GM19193 (cell line): ENCODE data around the gene CITED2.

Experiments
- POLR2A ChIP-seq: IDR thresholded peaks from 4 replicates; pipeline ENCODE4 v1.6.1; 2011; ENCODE audit not compliant: insufficient read depth, insufficient read length; ENCODE audit errors: extremely low read depth

Gene CITED2

DNA sequence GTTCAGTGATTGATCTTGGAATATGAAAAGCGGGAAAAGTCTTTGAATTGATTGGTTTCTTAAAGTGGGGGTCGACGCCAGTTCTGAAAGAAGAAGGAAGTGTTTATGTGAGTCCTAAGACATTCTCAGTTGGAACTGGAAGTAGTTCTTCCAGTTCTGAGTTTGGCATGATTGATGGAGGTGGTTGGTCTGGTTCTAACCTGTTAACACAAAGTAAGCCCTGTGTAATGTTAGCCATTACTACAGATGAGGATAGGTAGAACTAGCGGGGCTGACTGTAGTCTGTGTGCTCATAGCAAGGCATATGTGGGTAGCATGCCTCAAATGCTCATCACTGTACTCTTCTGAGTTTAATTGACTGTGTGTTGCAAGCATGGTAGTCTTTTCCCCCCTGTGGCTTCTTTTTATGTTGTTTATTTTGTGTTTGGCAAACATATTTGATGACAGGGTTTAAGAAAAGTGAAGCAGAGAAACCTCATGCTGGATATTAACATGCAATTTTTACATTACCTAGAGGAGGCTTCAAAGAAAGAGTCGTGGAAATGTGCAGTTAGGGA is 24.9 kb downstream of the CITED2 start:
- no peak for TF ChIP-seq POLR2A

DNA sequence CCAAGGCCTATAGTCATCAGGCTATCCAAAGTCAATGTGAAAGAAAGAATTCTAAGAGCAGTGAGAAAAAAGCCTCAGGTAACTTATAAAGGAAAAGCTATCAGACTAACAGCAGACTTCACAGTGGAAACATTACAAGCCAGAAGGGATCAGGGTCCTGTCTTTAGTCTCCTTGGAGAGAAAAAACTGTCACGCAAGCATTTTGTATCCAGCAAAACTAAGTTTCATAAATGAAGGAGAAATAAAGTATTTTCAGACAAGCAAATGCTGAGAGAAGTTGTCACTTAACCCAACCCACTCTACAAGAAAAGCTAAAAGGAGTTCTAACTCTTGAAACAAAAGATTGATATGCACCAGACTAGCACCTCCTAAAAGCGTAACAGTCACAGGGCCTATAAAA is 28.1 kb downstream of the CITED2 start:
- TF ChIP-seq POLR2A, result no peak

DNA sequence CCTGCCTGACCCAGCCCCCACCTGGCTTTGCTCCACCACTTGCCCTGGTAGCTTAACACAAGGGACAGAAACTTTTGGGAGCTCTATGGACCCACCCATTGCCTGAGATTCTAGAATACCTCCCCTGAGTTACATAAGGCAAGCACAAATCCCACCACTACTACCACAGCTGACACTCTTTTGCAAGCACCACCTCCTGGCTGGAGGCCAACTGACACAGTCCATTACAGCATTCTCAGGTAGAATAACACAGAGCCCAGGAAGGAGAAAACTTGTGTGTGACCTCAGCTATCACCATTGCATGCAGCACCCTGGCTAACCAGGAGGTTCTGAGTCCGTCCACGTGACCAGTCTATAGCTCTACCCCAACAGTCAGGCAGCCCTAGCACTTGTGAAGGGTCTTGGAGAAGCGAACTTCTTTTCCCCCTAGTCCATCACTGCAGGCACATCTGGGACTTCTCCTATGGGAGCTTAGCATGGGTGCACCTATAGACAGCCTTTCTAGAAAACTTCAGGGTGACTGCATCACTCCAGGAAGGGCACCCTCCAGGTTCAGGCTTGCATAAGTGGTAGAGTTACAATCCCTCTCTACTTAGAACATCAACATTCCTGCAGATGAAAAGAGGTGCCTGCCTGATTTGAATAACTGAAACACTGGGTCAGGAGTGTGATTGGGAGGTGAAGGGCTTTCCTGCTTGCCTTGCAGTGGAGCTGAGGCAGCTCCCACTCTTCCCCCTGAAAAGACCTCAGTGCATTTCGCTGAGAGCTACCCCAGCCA is 30.1 kb downstream of the CITED2 start:
- no peak for TF ChIP-seq POLR2A

DNA sequence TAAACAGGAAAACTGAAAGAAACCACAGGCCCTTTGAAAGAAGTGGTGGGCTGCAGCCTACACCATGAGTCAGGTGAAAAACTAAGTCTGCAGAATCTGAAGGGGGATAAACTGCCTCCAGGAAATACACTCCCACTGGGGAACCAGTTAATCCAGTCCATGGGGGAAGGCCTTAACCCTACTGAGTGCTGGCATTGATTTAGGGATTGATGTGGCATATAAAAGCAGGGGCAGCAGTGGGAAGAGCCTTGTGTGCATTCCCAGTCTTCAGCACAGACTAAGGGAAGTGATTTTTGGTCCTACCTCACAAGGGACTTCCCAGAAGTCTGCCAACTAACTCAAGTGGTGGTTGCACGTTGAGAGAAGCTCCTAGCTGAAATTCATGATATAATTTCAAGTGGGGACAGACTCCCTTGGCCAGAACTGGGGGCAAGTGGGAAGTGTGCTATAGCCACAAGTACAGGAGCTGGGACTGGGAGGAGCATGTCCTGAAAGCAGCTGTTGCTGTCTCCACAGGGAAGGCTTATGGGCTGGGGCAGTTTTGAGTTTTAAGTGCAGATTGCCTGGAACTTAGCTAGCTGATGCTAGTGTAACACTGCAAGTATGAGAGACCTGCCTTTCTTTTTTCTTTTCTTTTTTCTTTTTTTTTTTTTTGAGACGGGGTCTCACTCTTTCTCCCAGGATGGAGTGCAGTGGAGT is 31.2 kb downstream of the CITED2 start:
- TF ChIP-seq POLR2A, result no peak

DNA sequence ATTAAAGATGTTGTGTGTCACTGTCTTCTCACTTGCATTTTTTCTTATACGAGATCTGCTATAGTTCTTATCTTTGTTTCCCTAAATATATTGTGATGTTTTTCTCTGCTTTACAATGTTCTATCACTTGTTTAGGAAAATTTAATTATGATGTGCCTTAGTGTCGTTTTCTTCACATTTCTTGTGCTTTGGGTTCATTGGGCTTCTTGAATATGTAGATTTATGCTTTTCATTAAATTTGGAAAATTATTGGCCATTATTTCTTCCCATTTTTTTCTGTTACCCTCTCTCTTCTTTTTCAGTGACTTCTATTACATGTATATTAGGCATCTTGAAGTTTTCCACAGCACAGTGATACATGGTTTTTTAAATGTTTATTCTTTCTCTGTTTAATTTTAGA is 33.4 kb downstream of the CITED2 start:
- TF ChIP-seq POLR2A, result no peak

DNA sequence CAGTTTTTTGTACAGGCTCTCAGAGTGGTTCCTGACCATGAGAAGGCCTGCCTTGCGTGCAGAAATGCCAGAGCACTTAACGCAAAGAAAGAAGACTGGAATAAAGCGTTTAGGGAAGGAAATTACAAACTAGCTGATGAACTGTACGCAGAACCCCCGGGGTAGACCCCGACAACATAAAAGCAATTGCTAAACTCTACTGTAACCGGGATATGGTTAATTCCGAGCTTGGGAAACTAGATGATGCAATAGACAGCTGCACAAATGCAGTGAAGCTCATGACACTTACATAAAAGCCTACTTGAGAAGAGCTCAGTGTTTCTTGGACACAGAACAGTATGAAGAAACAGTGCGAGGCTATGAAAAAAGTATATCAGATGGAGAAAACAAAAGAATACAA is 35.7 kb downstream of the CITED2 start:
- TF ChIP-seq POLR2A, result no peak

DNA sequence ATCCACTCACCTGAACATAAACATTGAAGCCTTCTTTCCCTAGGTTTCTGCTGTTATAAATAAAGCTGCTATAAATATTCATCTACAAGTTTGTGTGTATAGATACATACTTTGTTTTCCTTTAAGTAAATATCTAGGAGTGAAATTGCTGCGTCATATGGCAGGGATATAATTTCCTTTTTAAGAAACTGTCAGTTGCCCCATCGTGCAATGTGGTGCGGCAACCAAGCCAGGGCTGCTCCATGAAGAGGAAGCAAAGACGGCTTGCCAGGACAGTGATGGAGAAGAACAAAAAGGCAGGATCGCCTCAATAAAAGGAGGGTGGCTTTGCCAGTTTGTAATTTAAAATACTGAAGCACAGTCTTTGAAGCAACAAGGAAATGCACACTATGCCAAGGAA is 36.6 kb downstream of the CITED2 start:
- TF ChIP-seq POLR2A, result no peak

DNA sequence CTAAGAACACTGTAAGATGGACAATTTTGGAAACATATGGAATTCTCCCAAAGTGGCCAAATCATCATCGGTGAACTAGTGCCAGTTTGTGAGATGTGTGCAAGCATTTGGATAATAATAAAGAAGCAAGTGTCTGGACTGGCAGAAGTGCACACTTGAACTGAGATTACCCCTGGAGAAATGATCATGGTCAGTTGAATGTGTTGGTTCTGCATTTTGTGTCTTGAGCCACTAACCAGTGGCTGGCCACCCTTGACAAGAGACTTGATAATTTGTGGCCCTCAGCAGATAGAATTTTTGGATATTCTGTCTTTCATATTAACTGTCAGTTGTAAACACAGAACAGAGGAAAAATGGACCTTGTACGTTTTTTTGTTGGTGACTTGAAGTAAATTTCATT is 37.4 kb downstream of the CITED2 start:
- no peak for TF ChIP-seq POLR2A

DNA sequence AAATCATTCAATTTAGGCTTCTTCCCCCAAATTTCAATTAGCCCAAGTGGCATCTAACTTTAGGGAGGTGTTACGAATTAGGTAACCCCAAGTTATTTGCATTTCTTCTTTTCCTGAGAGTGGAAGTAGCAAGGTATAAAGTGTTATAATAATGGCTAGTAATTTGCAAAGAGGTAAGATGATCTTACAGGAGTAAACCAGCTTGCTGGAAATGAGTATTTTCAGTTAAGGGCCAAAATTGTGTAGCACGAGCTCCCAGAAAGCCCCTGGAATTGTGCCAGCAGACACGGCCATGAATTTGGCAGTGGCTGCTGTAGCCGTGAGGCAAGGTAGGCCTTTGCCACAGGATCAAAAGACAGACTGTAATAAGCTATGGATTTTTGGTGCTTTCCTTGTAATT is 38.0 kb downstream of the CITED2 start:
- TF ChIP-seq POLR2A, result no peak

DNA sequence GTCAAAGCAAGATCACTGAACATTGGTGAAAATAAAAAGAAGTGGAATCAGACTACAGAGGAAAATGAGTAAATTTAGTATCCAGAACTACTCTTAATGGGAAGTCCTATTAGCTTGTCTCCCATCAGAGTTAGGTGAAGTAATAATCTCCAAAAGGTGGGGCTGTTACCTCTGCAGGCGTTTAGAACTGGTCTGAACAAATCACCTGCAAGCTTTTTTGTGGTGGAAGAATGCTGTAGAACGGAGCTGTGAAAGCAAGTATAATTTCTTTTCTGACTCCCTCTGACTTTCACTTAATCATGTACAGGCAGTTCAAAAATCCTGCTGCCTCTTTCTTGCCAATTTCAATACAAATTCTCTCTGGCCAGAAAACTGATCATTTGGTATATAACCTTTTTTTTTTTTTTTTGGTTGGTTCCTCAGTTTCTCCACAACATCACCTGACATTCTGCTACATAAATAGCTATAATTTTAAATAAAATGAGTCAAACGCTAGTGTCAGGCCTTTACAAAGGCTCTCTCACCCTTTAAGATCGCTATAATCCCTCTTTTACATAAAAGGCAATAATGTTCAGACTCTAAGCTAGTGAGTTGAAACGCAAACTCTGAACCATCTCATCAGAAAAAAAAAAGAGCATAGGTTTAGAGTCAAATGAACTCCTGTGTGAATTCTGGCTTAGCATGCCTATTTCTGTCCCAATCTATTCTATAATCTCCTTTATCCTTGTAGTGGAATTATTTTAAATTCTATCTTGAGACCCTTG is 38.8 kb downstream of the CITED2 start:
- TF ChIP-seq POLR2A, result no peak

DNA sequence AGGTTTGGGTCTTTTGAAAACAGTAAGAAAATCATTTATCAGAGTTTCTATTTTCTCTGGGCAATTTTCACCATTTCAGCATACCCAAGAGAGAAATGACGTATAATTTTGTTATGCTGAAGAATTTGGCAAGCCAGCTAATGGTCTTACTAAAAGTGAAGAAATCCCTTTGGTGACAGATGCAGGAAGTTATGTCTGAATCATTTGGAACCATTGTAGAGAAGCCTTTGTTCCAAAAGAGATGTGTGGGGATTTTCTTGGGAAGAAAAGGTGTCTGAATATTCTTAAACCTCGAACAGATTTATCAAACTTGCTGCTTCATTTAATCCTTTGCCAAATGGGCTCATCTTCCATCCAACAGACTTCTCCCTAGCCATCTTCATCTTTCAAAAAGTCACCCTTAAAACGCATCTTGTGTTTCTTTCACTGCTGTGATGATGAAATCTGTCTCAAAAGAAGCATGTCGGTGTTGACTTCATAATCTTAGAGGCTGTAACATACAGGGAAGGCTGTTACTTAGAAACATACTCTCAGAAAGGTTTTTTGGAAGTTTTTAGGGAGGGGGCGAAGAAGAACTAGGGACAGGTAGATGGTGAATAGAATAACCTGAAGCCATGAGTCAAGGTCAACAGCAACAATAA is 39.5 kb downstream of the CITED2 start:
- TF ChIP-seq POLR2A, result no peak

DNA sequence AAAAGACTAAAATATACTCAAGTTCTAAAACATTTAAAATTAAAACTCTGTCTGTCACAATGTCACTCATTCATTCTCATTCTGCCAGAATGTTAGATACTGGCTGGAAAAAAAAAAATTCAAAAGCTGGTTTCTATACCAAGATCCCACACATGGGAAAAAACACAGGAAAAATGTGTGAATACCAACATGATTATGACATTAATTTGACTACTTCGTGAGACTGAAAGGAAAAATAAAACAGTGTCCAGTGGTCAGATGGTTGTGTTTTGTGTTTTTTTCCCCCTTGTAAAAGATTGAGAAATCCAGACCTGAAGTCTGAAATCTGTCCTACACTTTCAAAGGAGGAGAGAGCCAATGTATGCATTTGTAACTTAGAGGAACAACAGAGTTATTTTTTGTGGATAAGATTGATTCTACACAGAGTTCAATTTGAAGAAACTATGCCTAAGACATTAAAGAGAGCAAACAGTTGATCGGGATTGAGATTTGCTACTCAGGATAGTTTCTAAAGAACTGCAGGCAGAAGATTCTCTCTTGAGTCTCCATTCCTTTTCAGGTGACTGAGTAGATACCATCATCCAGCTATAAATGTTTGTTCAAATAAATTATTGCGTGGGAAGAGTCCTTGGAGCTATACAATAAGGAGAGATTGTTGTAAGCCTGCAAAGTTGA is 43.5 kb downstream of the CITED2 start:
- TF ChIP-seq POLR2A, result no peak

DNA sequence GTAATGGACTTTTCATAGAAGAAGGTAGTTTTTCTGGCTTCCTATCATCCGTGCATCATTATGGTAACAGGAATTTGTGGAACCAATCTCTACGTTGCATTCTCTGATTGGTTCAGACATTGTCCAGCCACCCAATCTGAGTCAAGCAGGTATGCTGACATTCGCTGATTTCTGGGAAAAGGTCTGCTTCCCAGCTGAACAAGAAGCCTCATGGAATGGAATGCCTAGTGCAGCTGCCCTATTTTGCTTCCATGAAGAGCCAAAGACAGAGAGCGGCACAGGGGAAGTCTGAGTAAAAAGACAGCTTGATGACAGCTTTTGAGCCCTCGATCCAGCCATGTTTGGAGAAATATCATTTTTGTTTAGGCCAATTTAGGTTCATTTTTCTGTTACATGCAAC is 44.1 kb downstream of the CITED2 start:
- no peak for TF ChIP-seq POLR2A

DNA sequence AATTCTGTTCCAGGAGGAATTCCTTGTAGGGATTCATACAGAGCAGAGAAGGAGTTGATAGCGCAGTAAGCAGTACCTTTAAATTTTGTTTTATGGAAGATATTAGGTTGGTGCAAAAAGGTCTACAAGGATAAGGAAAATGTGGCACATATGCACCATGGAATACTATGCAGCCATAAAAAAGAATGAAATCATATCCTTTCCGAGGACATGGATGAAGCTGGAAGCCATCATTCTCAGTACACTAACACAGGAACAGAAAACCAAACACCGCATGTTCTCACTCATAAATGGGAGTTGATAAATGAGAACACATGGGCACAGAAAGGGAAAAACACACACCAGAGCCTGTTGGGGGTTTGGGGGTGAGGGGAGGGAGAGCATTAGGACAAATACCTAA is 45.2 kb downstream of the CITED2 start:
- no peak for TF ChIP-seq POLR2A
